ENCODE results near the gene NDUFAF2. TPM values are rescaled to one million over a fixed set of nuclear protein-coding genes. Genes with fewer than 3 reads are reported as not detected.

NDUFAF2 gene
- total and polyA plus RNA-seq, 2 experiments from 2014 or later: 31.6 to 155 TPM

- Histone ChIP-seq H3K27me3 (ENCODE audit: insufficient read depth) (no peaks in the 10 kb centered on the region), H3K36me3 (ENCODE audit: insufficient read depth) (no peaks in the 10 kb centered on the region), H3K4me3 (no peak overlapping the region), H3K27ac (ENCODE audit: low read depth) (no peak overlapping the region), H3K4me1 (ENCODE audit: insufficient read depth) (no peaks in the 10 kb centered on the region), H3F3A (replicated peaks; ENCODE audit: low read depth) (no peaks in the 10 kb centered on the region), H3K79me2 (replicated peaks; ENCODE audit: insufficient read depth) (no peaks in the 10 kb centered on the region), H4K20me1 (replicated peaks; ENCODE audit: insufficient read depth) (no peaks in the 10 kb centered on the region; the same call in 1 of the 2 replicates), H3K9me2 (ENCODE audit: insufficient read depth) (0 out of 2 replicates have a peak, but pooled peaks cover 10% of the 10 kb centered on the region), H2AFZ (no peak overlapping the region), H3K4me2 (no peak overlapping the region)
- no peaks in the 10 kb centered on the region for H3K4me1 Mint-ChIP-seq
- TF ChIP-seq NANOG (IDR thresholded peaks at IDR 0.05; ENCODE audit: borderline replicate concordance) (no peak), EZH2 (IDR thresholded peaks at IDR 0.05; ENCODE audit: low read depth, unreplicated experiment) (no peak), ETS1 (IDR thresholded peaks at IDR 0.05) (no peak)
- ATAC-seq (no peak), DNase-seq (ENCODE audit: low spot score) (no peak)
- H3K27me3 Mint-ChIP-seq (ENCODE audit: insufficient read depth, low read depth, poor library complexity): peaks cover 1% of the 10 kb centered on the region
- no peak overlapping the region for H3K4me3 Mint-ChIP-seq
- no peaks in the 10 kb centered on the region; the same call in 1 of the 3 replicates for H3K9me3 Mint-ChIP-seq
- H3K27ac Mint-ChIP-seq: no peak overlapping the region
- peaks cover 20% of the 10 kb centered on the region; the same call in 2 of the 3 replicates for H3K36me3 Mint-ChIP-seq (ENCODE audit: low read depth)
Observed at GRCh38 chr5:61097465-61097864, 152.5 kb downstream of the NDUFAF2 start.

- H3K27me3 Mint-ChIP-seq (ENCODE audit: insufficient read depth, low read depth, poor library complexity): peaks cover 1% of the 10 kb centered on the region
- H3K4me1 Mint-ChIP-seq: no peaks in the 10 kb centered on the region
- TF ChIP-seq REST (IDR thresholded peaks at IDR 0.05; ENCODE audit: unreplicated experiment) (no peak), STAT1 (IDR thresholded peaks at IDR 0.05; ENCODE audit: unreplicated experiment) (no peak), JUNB (IDR thresholded peaks at IDR 0.05; ENCODE audit: unreplicated experiment) (no peak), ZNF331 (CRISPR knock-in tag; IDR thresholded peaks at IDR 0.05; ENCODE audit: low read depth) (no peak), CREB1 (CRISPR knock-in tag; IDR thresholded peaks at IDR 0.05; ENCODE audit: low read depth) (no peak), EZH2phosphoT487 (IDR thresholded peaks at IDR 0.05; ENCODE audit: unreplicated experiment) (no peak), ZNF462 (CRISPR knock-in tag; IDR thresholded peaks at IDR 0.05) (no peak), POLR2AphosphoS5 (IDR thresholded peaks at IDR 0.05; ENCODE audit: low read depth) (no peak)
Observed at GRCh38 chr5:61098251-61098995, 153.4 kb downstream of the NDUFAF2 start.

More at GRCh38 chr5:61098251-61098995, 153.4 kb downstream of the NDUFAF2 start:
- no peaks in the 10 kb centered on the region; the same call in 1 of the 2 replicates for H4K20me1 ChIP-seq (replicated peaks; ENCODE audit: insufficient read depth)
- no peaks in the 10 kb centered on the region; the same call in 1 of the 3 replicates for H3K9me3 Mint-ChIP-seq
- H3K9me2 ChIP-seq (ENCODE audit: insufficient read depth): 0 out of 2 replicates have a peak, but pooled peaks cover 10% of the 10 kb centered on the region
- no peak for DNase-seq (ENCODE audit: low spot score)
- no peak overlapping the region for H3K27ac Mint-ChIP-seq
- H3K79me2 ChIP-seq (replicated peaks; ENCODE audit: insufficient read depth): no peaks in the 10 kb centered on the region
- H2AFZ ChIP-seq: no peak overlapping the region
- ATAC-seq: no peak
- H3K36me3 Mint-ChIP-seq (ENCODE audit: low read depth): peaks cover 27% of the 10 kb centered on the region; the same call in 2 of the 3 replicates
- H3K4me2 ChIP-seq: no peak overlapping the region
- H3K4me3 Mint-ChIP-seq: no peak overlapping the region
- no peak overlapping the region for H3K27ac ChIP-seq (ENCODE audit: low read depth)
- H3K4me3 ChIP-seq: no peak overlapping the region
- no peaks in the 10 kb centered on the region for H3K27me3 ChIP-seq (ENCODE audit: insufficient read depth)
- no peaks in the 10 kb centered on the region for H3K4me1 ChIP-seq (ENCODE audit: insufficient read depth)
- no peaks in the 10 kb centered on the region for H3F3A ChIP-seq (replicated peaks; ENCODE audit: low read depth)
- H3K36me3 ChIP-seq (ENCODE audit: insufficient read depth): no peaks in the 10 kb centered on the region

Measured in GM23338 (cell line).